Endothelial cell (in vitro differentiated cells): ENCODE results near the gene FHAD1. TPM values are rescaled to one million over a fixed set of nuclear protein-coding genes. Genes with fewer than 3 reads are reported as not detected.

Source experiments
- DNase-seq: peaks from one replicate; pipeline ENCODE4 v3.0.0; 2021; ENCODE audit warnings: low spot score
- H3K27ac Mint-ChIP-seq: one replicate; pipeline ENCODE4 v1.8.0; 2021; ENCODE audit warnings: mixed read lengths, inconsistent platforms; ENCODE audit not compliant: unreplicated experiment
- H3K27me3 Mint-ChIP-seq: one replicate; pipeline ENCODE4 v1.8.0; 2021; ENCODE audit warnings: mild to moderate bottlenecking, moderate library complexity, mixed read lengths, inconsistent platforms; ENCODE audit not compliant: unreplicated experiment
- H3K36me3 Mint-ChIP-seq: one replicate; pipeline ENCODE4 v1.8.0; 2021; ENCODE audit warnings: mild to moderate bottlenecking, low read depth, mixed read lengths, inconsistent platforms; ENCODE audit not compliant: unreplicated experiment
- H3K4me1 Mint-ChIP-seq: one replicate; pipeline ENCODE4 v1.8.0; 2021; ENCODE audit warnings: mild to moderate bottlenecking, mixed read lengths, inconsistent platforms; ENCODE audit not compliant: unreplicated experiment
- H3K4me3 Mint-ChIP-seq: one replicate; pipeline ENCODE4 v1.8.0; 2021; ENCODE audit warnings: mild to moderate bottlenecking, mixed read lengths, inconsistent platforms; ENCODE audit not compliant: unreplicated experiment
- H3K9me3 Mint-ChIP-seq: one replicate; pipeline ENCODE4 v1.8.0; 2021; ENCODE audit warnings: mixed read lengths, inconsistent platforms; ENCODE audit not compliant: unreplicated experiment
- CTCF ChIP-seq: fragments of 200-600 bp; sonication (generic); IDR thresholded peaks from one replicate; pipeline ENCODE4 v1.5.0; 2021; ENCODE audit warnings: antibody characterized with exemption; ENCODE audit not compliant: unreplicated experiment
- total RNA-seq: library from RNA; stranded (reverse); fragmentation: NEBNext Ultra II Directional; extraction: Animal tissue kit (Norgen Biotek cat#: 25700); gene quantifications from one replicate; pipeline ENCODE4 v1.2.1, GENCODE V29; 2021; ENCODE audit not compliant: unreplicated experiment

FHAD1 gene
- total RNA-seq, 1 donor from 2014 or later = 2.1 TPM

DNA sequence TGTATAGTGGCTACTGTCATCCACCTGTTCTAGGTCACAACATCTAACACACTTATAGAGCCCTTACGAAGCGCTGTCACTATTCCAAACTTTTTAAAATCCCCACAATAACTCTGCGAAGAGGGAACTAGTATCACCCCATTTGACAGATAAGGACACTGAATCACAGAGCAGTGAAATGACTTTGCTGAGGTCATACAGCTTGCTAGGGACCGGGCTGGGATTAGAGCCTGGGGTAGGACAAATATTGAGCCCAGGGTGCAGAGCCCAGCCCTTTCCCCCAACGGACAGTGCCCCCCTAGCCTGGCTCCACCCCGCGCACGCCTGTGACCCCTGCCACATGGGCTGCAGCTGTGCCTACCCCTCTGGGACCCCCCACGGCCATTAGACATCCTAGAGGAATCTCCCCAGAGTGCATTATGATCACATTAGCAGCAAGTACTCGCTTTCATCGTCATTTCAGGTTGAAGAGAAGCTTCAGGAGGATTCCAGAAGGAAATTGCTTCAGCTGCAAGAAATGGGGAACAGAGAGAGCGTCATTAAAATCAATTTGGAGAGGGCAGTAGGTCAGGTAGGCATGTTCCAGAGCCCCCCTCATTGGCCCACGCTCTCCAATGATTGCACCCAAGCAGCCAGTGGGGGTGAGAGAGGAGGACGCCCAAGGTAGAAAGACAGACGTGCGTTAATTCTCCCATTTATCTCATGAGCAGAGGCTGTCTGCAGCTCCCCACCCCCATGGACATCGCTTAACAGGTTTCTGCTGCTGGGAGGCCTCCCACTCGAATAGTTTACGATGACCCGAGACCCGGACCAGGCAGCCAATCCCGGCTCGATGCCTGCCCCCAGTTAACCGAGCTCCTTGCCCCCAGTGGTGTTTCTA lies 77.2 kb downstream of the FHAD1 start:
- no peak overlapping the region for H3K27ac Mint-ChIP-seq
- H3K9me3 Mint-ChIP-seq = peaks cover 8% of the 10 kb centered on the region
- no peaks in the 10 kb centered on the region for H3K36me3 Mint-ChIP-seq
- TF ChIP-seq CTCF = no peak
- H3K27me3 Mint-ChIP-seq = no peaks in the 10 kb centered on the region
- no peak overlapping the region for H3K4me3 Mint-ChIP-seq
- no peak for DNase-seq
- H3K4me1 Mint-ChIP-seq = peaks cover 4% of the 10 kb centered on the region

- Mint-ChIP-seq H3K27me3 (no peaks in the 10 kb centered on the region), H3K4me3 (no peak overlapping the region), H3K27ac (no peak overlapping the region), H3K9me3 (peaks cover 8% of the 10 kb centered on the region), H3K36me3 (no peaks in the 10 kb centered on the region), H3K4me1 (peaks cover 4% of the 10 kb centered on the region)
- TF ChIP-seq CTCF = no peak
- DNase-seq = no peak
These were observed 77.9 kb downstream of the FHAD1 start for GRCh38 chr1:15324869-15325335.

DNA sequence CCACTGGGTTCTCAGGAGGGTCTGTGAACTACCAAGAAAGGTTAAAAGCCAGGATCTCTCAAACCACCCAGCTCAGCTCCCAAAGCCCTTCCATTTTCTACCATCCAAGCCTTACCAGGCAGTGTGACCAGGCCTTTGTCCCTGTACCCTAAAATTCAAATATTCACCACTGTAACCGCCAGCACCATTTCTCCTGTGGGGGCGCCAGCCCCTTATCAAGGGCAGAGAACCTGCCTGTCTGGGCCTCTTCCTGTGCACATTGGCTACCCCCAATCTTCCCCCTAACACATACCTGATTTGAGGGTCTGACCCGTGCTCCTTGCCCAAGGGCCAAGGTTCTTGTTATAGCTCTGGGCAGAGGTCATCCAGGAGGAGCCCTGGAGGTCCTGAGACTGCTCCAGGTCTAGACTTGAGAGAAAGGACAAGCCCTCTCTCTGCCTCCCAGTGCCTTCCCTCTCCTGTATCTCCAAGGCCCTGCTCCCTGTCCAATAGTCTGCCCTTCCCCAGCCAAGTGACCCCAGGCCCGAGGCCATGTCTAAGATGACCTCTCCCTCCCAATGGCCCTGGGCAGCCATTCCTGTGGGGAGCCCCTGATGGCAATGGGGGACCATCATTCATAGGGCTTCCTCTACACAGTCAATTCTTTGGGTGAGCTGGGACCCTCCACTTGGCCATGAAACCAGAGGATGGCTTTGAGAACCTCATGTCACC lies 78.5 kb downstream of the FHAD1 start:
- Mint-ChIP-seq H3K27ac (no peak overlapping the region), H3K27me3 (no peaks in the 10 kb centered on the region), H3K4me3 (no peak overlapping the region), H3K4me1 (peaks cover 6% of the 10 kb centered on the region), H3K36me3 (peaks cover 3% of the 10 kb centered on the region), H3K9me3 (peaks cover 3% of the 10 kb centered on the region)
- no peak for DNase-seq
- TF ChIP-seq CTCF = no peak

DNA sequence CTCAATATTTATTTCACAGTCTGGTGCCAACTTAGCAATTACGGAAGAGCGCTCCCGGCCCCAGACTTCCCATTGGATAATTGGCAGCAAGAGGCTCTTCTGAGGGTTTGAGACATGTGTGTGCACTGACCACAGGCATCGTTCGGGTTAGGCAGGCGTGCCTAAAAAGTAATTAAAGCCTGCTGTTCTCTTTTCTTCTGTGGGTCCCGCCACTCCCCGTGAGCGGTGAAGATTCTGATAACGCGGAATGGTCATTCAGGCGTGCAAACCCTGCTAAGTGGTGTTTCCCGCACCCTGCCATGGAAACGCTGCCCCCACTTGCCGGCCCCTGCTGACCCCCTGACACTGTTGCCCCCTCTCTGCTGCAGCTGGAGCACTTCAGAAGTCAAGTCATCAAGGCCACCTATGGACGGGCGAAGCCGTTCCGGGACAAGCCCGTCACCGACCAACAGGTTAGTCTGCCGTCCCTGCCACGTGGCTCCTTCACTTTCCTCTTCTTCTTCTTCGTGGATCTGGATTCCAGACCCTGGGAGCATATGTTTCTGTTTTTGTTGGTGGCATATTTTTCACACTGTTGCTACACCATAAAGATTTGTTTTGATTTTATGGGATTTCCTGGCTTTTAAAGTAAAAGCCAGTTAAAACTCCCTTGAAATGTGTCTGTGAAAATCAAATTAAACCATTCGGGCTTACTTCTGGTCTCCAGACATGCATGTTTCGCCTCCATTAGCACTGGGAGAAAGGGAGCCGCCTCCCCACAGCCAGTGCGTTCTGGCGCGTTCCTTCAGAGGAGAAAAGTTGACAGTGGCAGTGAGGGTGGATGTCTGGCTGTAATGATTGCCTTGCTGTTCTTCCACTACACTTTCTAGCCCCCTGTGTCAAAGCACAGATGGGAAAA lies 79.9 kb downstream of the FHAD1 start:
- no peak for DNase-seq
- Mint-ChIP-seq H3K36me3 (peaks cover 9% of the 10 kb centered on the region), H3K27me3 (peaks cover 3% of the 10 kb centered on the region), H3K4me1 (peaks cover 17% of the 10 kb centered on the region), H3K27ac (no peak overlapping the region), H3K4me3 (no peak overlapping the region), H3K9me3 (no peaks in the 10 kb centered on the region)
- no peak for TF ChIP-seq CTCF
